ENCODE measurements around the gene COLEC11. TPM values are rescaled to one million over a fixed set of nuclear protein-coding genes. Genes with fewer than 3 reads are reported as not detected.
"Not testable (repeated sequence)": the region's sequence is repeated elsewhere in the genome, so short reads cannot be mapped to it uniquely, and the experiment has no call there.

COLEC11 gene
- polyA plus RNA-seq, 3 donors from 2014 or later = not detected

DNA sequence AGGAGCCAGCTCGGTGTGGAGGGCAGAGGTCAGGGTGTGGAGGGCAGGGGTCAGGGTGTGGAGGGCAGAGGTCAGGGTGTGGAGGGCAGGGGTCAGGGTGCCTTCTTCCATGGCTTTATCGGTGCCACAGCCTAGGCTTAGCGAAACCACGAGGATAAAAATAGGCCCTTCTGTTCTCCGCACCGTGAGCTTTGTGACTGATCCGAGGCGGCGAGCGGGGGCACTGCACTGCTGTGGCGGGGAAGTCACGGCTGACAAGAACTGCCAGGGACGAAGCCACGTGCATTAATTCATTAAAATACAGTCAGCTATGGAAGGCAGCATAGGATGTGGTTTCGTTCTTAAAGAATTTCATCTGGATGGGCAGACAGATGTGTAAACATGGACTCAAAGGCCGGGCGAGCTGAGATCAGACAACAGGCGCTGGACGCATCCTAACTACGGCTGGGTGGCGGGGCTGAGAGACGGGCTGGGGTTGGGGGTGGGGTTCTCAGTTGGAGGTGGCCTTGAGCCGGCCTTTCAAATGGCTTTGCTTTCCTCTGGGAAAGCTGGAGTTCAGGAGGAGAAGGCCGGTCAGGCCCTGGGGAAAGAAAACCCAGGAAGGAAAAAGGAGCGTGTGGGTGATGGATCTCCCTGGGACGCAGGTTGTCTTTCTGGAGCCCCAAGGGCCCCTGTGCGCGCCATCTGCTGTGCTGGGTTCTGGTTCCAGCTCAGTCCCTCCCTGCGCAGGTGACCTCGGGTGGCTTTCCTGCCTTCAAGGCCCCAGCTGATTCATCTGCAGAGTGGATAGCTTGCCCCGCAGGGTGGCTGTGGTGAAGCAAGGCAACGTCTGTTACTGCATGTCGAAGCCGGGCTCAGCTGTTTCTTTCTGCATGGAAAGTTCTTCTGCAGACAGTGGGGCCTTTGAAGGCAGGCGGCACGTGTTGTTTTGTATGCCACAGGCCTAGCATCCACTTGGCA lies 62.1 kb downstream of the COLEC11 start:
- no peak for DNase-seq
- Mint-ChIP-seq H3K4me3 (no peak overlapping the region), H3K4me1 (peaks cover 3 to 4% of the 10 kb centered on the region in 2 donors), H3K9me3 (no peaks in the 10 kb centered on the region), H3K27me3 (ENCODE audit: low read depth in 3 of 3) (peaks cover 2 to 4% (median 3%) of the 10 kb centered on the region in 3 donors), H3K36me3 (no peaks in the 10 kb centered on the region), H3K27ac (no peak overlapping the region)

DNA sequence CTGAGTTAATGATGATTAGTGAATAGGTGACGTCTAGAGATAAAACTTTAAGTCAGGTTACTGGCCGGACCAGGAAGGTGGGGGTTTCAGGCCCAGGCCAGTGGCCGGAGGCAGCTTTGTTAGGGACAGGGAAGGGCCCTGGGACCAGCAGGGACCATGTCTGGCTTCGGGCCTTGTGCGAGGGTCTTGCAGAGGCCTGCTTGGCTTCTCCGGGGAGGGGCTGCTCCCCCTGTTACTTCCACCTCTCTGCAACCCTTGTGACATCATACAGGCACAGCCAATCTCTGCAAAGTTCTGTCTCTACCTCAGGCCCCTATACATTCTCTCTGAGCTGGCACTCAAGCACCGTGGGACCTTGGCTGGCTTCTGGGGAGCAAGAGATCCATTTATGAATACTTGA lies 63.0 kb downstream of the COLEC11 start, which contains the start of gene ALLC:
Gene ALLC, plus strand, starts transcription at position 320 of the 400 bp plus-strand sequence. CDS start 12,958 bp downstream, outside the sequence.
- no peaks in the 10 kb centered on the region for H3K4me1 Mint-ChIP-seq
- H3K9me3 Mint-ChIP-seq = no peaks in the 10 kb centered on the region
- H3K27me3 Mint-ChIP-seq (ENCODE audit: low read depth in 3 of 3) = peaks cover 0 to 2% (median 2%) of the 10 kb centered on the region in 3 donors
- no peak within 1 kb of the TSS for H3K4me3 Mint-ChIP-seq
- no peak for DNase-seq
- no peak within 1 kb of the TSS for H3K27ac Mint-ChIP-seq
- H3K36me3 Mint-ChIP-seq = no peaks in the 10 kb centered on the region

DNA sequence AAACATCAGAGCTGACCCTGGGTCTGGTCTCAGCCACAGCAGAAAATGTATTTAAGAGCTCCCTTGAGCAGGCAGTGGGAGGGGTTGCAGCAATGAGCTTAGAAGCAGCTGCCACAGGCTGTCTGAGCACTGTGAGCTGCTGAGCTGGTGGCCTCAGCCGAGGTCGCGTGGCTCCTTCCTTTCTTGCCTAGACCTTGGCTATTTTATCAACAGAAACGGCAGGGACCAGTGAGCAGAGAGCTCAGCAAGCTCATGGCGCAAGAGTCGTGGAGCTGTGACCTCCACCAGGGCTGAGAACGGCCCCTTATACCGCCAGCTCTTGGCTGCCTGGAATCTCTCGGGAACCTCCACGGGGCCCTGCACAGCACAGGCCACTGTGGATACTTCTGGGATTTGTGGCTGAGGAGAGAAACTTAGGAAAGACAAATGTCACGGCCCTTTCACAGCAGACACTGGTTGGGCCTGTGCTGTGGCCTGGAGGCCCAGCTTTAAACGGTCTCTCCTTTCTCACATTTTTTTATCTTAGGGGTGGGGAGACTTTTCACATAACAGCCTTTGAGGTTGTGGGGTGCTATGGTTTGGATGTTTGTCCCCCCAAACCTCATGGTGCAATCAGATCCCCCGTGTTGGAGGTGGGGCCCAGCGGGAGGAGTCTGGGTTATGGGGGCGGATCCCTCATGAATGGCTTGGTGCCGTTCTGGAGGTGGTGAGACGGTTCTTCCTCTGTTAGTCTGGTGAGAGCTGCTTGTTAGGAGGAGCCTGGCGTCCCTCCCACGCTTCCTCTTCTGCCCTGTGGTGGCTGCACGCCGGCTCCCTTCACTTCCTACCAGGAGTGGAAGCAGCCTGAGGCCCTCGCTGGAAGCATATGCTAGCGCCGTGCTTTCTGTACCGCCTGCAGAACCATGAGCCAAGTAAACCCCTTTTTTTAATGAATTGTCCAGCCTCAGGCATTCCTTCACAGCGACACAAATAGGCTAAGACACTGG lies 64.8 kb downstream of the COLEC11 start:
- peak in 1 of 3 donors; percentile 6 for DNase-seq
- Mint-ChIP-seq H3K27me3 (ENCODE audit: low read depth in 3 of 3) (peaks cover 0 to 2% (median 2%) of the 10 kb centered on the region in 3 donors), H3K4me1 (no peaks in the 10 kb centered on the region), H3K4me3 (no peak overlapping the region), H3K36me3 (no peaks in the 10 kb centered on the region), H3K27ac (no peak overlapping the region), H3K9me3 (no peaks in the 10 kb centered on the region)

DNA sequence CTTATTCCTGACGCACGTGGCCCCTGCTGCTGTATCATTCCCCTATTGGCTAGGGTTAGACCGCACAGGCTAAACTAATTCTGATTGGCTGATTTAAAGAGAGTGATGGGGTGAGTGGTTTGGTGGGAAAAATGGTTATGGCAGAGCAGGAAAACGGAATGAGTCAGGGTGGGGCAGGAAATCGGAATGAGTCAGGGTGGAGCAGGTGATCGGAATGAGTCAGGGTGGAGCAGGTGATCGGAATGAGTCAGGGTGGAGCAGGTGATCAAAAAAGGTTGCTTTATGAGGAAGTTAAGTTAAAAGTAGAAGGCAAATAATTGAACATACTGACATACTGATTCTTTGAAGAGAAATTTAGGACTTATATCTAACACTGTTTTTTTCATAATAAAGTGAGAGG lies 65.7 kb downstream of the COLEC11 start:
- H3K9me3 Mint-ChIP-seq; H3K36me3 Mint-ChIP-seq; H3K27ac Mint-ChIP-seq; H3K4me1 Mint-ChIP-seq; H3K27me3 Mint-ChIP-seq (ENCODE audit: low read depth in 3 of 3); H3K4me3 Mint-ChIP-seq; DNase-seq: not testable (repeated sequence)

DNA sequence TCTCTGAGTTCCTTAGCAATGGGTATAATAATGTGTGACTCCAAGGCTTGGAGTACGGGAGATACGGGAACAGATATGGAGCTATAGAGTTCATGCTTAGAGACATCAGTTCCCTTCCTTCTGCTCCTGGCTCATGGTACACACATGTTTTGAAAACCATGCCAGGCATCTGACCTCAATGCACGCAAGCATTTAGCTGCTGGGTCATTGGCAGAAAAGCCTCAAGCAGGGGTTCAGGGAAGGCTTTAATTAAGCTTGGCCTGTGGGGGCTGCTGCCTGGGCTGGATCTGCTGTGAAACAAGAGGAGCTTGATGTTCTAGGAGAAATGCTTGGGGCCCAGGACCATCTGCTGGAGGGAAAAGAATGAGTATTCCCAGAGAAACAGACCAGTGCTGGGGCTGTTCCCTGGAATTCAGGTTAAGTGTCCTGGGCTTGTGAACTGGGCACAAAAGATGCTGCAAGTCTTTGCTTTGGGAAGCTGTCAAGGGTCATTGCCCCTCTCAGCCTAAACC lies 66.3 kb downstream of the COLEC11 start:
- Mint-ChIP-seq H3K27ac (no peak overlapping the region), H3K36me3 (no peaks in the 10 kb centered on the region), H3K27me3 (ENCODE audit: low read depth in 3 of 3) (peaks cover 2 to 3% (median 2%) of the 10 kb centered on the region in 3 donors), H3K4me3 (no peak overlapping the region), H3K9me3 (no peaks in the 10 kb centered on the region), H3K4me1 (no peaks in the 10 kb centered on the region)
- no peak for DNase-seq

DNA sequence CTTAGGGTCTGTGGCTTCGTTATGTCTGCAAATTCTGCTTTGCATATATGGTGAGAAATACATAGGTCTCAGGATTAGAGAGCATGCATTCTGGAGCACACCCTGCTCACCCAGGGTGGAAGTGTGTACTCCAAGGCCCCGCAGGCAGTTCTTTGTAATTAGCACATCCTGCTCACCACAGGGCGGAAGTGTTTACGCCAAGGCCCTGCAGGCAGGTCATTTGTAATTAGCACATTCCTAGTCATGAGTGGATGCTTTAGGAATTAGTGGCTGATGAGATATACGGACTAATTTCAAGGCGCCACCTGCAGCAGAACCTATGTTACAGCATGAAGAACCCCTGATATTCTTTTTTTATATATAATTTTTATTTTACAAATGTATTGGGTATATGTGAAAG lies 67.3 kb downstream of the COLEC11 start:
- Mint-ChIP-seq H3K36me3 (no peaks in the 10 kb centered on the region), H3K9me3 (no peaks in the 10 kb centered on the region), H3K4me3 (no peak overlapping the region), H3K27me3 (ENCODE audit: low read depth in 3 of 3) (peaks cover 2 to 3% (median 2%) of the 10 kb centered on the region in 3 donors), H3K27ac (no peak overlapping the region), H3K4me1 (no peaks in the 10 kb centered on the region)
- DNase-seq = no peak

DNA sequence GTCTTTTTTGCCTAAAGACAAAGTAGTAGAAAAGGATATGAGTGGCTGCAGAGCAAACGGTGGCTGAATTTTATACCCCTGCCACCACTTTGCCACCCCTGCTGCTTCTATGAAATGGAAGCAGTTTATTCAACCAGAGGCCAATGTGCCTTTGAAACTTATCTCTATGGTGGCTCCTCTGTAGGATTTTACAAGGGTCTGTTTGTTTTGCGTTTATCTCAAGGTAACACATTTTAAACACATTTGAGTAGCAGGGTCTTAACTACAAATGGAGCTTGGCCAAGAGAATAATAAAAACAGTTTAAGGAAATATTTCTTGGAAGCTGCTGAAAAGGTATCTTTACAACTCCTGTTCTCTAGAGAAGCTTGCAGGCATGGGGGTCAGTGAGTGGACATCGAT lies 69.2 kb downstream of the COLEC11 start:
- H3K36me3 Mint-ChIP-seq = no peaks in the 10 kb centered on the region
- peaks cover 2 to 5% (median 4%) of the 10 kb centered on the region in 3 donors for H3K27me3 Mint-ChIP-seq (ENCODE audit: low read depth in 3 of 3)
- H3K4me1 Mint-ChIP-seq = no peaks in the 10 kb centered on the region
- no peak overlapping the region for H3K27ac Mint-ChIP-seq
- no peak overlapping the region for H3K4me3 Mint-ChIP-seq
- H3K9me3 Mint-ChIP-seq = no peaks in the 10 kb centered on the region
- DNase-seq = no peak

DNA sequence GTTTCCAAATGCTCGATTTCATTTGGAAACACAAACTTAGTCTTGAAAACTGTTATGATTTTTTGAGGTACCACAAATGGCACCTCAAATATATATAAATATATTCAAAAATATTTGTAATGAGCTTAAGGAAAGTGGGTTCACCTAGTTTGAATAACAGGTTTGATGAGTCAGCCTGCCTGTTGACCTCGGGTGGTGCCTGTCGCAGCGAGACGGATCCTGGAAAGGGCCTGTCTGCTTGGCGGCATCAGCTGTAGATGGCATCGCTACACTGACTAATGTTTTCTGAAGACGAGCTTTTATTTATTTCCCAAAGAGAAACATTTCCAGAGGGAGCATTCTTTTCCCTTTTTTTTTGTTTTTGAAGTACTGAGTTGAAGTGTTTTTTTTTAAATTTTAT lies 70.0 kb downstream of the COLEC11 start:
- Mint-ChIP-seq H3K27me3 (ENCODE audit: low read depth in 3 of 3) (peaks cover 2 to 5% (median 4%) of the 10 kb centered on the region in 3 donors), H3K27ac (no peak overlapping the region), H3K4me3 (no peak overlapping the region), H3K9me3 (no peaks in the 10 kb centered on the region), H3K4me1 (no peaks in the 10 kb centered on the region), H3K36me3 (no peaks in the 10 kb centered on the region)
- no peak for DNase-seq

DNA sequence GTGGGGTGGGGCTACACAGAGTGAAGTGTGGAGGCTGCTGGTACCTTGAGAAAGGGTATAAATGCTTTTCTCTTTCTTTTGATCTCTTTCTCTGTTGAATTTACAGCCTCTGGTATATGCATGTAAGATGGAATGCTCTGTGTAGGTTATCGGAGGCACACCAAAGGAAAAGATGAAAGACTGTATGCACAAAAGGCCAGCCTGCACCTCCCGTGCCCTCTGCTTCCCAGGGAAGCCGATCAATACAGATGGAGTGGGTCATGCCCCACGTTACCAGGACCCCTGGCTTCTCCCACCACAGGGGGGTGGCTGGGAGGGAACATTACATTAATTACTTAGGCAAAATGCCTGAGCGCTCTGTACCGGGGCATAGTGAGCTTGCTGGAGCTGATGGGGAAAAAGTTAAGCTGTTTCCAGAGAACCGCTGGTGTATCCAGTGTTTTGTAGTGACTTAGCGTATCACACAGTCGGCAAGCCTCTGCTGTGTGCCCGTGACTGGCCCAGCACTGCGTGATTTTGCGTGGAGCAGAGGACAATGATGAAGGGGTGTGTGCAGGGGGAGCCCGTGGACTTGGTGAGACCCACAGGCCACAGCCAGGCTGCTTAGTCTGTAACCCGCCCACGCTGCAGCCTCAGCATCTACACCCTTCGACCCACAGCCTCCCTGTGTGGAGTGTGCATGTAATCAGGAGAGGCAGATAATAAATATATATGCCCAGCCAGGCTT lies 71.1 kb downstream of the COLEC11 start:
- no peak overlapping the region for H3K27ac Mint-ChIP-seq
- peaks cover 2 to 7% (median 4%) of the 10 kb centered on the region in 3 donors for H3K27me3 Mint-ChIP-seq (ENCODE audit: low read depth in 3 of 3)
- H3K4me3 Mint-ChIP-seq = no peak overlapping the region
- DNase-seq = no peak
- no peaks in the 10 kb centered on the region for H3K36me3 Mint-ChIP-seq
- H3K4me1 Mint-ChIP-seq = no peaks in the 10 kb centered on the region
- H3K9me3 Mint-ChIP-seq = no peaks in the 10 kb centered on the region

DNA sequence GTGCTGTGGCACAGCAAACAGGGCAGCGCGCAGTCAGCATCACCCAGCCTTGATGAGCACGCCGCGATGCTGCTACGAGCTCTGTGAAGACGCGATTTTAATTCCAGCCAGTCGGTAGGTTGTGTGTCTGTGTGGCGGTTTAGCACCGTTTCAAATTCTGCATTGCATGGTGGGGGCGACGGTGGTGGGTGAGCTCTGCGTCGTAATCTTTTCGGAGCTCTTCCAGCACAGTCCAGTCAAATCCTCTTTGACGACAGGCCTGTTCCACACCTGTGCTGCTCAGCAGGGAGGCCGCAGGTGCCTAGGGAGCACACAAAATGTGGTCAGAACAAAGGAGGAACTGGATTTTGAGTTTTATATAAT lies 71.7 kb downstream of the COLEC11 start:
- DNase-seq = no peak
- Mint-ChIP-seq H3K4me1 (no peaks in the 10 kb centered on the region), H3K36me3 (no peaks in the 10 kb centered on the region), H3K27ac (no peak overlapping the region), H3K4me3 (no peak overlapping the region), H3K27me3 (ENCODE audit: low read depth in 3 of 3) (peaks cover 2 to 7% (median 4%) of the 10 kb centered on the region in 3 donors), H3K9me3 (no peaks in the 10 kb centered on the region)

DNA sequence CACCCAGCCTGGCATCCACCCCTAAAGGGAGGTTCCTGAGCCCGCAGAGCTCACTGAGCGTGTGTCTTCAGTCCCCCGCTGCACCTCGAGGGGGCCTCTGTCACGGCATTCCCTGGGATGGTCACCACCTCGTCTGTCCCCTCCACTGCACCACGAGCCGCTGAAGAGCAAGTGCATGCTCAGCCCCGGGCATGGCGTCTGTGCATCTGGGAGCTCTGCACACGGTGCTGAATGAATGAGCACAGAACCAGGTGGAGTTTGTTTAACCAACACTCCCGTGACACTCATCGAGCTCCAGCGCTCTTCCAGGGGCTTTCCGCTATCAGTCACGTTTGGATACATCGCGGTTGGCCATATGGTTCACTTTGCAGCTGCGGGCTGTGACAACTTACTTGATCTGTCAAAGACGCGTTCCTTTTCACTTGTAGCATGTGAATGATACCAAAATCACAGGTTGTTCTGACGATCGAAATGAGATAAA lies 72.3 kb downstream of the COLEC11 start:
- H3K36me3 Mint-ChIP-seq = no peaks in the 10 kb centered on the region
- DNase-seq = no peak
- H3K9me3 Mint-ChIP-seq = no peaks in the 10 kb centered on the region
- peaks cover 2 to 7% (median 4%) of the 10 kb centered on the region in 3 donors for H3K27me3 Mint-ChIP-seq (ENCODE audit: low read depth in 3 of 3)
- no peaks in the 10 kb centered on the region for H3K4me1 Mint-ChIP-seq
- H3K27ac Mint-ChIP-seq = no peak overlapping the region
- H3K4me3 Mint-ChIP-seq = no peak overlapping the region

DNA sequence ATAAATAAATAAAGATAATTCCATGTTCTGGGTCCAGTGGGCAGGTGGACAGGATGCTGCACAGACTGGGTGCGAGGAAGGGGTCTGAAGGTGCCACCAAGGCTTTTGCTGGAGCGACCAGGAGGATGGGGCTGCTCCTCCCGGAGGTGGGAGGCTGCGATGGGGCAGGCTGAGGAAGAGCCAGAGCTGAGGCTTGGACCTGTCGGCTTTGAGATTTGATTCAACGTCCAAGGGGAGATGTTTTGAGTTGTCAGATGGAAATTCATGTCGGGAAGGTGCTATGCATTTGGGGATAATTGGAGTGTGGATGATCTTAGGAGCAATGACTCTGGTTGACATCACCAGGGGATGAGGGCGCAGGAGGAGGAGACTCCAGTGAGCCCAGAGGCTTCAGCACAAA lies 74.7 kb downstream of the COLEC11 start:
- Mint-ChIP-seq H3K36me3 (no peaks in the 10 kb centered on the region), H3K27ac (no peak overlapping the region), H3K9me3 (no peaks in the 10 kb centered on the region), H3K27me3 (ENCODE audit: low read depth in 3 of 3) (peaks cover 2 to 7% (median 4%) of the 10 kb centered on the region in 3 donors), H3K4me3 (no peak overlapping the region), H3K4me1 (no peaks in the 10 kb centered on the region)
- no peak for DNase-seq

DNA sequence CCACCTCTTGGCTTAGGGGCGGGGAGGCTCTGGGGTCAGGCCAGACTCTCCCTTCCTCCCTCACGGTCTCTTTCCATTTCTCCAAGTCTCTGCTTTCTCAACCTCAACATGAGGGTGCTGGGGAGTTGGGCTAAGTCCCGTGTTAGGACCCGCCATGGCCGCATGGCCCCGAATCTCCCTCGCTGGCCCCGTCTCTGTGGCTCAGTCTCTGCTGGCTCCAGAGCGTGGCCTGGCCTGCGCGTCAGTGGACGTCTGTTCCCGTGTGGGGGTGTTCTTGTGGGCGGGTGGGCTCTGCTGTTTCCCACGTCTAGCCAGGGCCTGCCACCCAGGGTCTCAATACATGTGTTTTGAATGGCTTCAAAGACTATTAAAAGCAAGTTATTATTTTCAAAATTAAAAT lies 75.5 kb downstream of the COLEC11 start:
- no peak overlapping the region for H3K27ac Mint-ChIP-seq
- no peak overlapping the region for H3K4me3 Mint-ChIP-seq
- H3K4me1 Mint-ChIP-seq = no peaks in the 10 kb centered on the region
- no peaks in the 10 kb centered on the region for H3K36me3 Mint-ChIP-seq
- no peaks in the 10 kb centered on the region for H3K9me3 Mint-ChIP-seq
- H3K27me3 Mint-ChIP-seq (ENCODE audit: low read depth in 3 of 3) = peaks cover 2 to 7% (median 4%) of the 10 kb centered on the region in 3 donors
- DNase-seq = no peak
